Stimulated activated naive CD4-positive, alpha-beta T cell treated with Interleukin-2 at 50 U/mL for 16 hours (primary cell): ENCODE results near the gene AIP.

Experiments
- DNase-seq: peaks from one replicate; lab custom pipeline; 2025; lab: John Stamatoyannopoulos, UW

Gene AIP

DNA sequence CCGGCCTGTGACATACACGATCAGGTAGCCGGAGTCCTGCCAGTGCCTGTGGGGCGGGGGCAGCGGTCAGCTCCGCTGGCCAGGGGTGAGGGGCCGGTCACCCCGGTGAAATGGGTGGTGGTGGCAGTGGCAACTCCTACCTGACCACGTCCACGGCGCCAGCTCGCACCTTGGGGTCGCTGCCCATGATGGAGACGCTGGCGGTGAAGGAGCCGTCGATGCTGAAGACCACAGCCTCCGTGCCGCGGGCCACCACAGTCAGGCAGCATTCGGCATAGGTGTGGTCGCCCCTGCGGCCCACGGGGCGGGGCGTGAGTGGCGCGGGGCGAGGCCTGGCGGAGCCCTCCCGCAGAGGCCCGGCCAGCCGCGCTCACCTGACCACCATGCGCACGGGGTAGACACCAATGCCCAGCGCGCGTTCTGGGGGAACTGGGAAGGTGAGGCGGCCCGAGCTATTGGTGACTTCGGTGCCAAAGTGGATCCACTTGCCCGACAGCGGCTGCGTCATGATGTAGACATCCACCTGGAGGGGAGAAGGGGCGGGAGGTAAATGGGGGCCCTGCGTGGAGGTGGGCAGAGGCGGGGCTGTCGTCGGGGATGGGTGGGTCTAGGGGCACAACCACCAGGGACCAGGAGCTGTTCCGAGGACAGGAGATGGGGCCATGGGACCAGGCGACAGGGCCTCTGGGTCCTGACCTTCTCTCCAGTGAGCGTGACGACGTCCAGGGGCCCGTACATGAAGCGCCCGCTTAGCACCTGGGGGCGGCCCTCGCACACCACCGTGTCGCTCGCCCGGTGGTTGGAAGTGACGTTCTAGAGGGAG, 10.9 kb downstream of the AIP start:
- DNase-seq = no peak

DNA sequence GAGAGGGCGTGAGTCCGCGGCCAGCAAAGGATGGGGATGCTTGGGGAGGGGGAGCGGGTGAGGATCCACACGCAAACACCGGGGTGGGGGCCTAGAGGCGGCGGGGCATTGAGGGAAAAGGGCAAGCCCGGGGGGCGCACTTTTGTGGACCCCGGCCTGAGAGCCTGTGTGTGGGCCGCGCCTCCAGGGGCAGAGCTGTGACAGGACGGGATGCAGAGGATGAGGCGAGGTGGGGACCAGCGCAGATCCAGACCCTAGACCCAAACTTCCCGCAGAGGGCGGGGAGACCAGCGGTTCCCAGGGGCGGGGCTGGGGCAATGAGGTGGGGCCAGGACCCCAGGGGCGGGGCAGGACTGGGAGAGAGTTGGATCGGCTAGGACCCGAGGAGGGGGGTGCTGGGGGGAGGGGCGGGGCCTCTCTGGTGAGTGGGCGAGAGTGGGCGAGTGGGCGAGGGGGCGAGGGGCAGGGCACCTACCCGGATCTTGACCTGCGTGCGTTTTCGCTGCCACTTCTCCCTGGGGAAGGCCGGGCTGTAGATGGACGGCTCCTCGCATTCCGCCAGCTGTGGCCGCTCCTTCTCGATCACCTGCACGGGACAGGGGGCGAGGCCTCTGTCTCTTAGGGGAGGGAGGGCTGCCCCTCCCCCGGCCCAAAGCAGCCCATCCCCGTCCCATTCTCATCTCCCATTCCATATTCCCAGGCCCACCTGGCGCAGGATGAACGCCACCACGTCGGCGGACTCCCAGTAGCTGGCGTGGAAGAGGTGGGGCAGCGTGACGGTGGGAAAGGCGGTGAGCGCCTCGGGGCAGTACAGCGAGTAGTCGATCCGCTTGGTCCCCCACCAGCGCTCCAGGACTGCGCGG, 11.8 kb downstream of the AIP start:
- DNase-seq = no peak

DNA sequence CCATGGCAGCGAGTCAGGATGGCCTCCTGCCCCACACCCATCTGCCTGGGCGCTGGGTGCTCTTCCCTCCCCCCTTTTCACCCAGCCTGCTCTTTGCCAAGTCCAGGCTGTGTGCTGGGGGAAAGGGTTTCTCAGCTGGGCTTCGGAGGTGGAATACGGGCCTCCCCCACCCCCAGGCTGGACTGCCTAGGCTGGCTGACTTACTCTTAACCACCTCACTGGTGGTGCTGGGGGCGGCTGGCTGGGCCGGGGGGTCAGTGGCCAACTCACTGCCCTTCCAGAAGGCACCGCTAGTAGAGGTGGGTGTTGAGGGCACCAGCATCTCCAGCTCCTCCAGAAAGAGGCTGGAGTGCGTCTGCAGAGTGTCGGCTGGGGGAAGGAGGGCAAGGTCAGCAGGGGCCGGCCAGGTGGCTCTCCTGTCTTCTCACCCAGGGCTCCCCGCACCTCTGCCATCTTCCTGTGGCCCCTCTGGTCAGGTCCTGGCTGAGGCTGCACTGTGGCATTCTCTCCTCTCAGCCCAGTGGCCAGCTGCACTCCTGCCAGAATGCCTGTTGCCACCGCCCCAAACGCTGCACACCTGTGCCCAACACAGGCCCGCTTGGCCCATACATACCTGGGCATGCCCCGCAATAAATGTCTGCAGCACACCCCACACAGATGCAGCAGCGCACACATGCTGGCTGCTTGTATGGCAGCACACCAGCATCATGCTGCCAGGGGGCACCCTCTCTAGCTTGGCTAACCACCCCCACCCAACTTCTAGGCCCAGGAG, 12.6 kb downstream of the AIP start:
- DNase-seq = no peak

DNA sequence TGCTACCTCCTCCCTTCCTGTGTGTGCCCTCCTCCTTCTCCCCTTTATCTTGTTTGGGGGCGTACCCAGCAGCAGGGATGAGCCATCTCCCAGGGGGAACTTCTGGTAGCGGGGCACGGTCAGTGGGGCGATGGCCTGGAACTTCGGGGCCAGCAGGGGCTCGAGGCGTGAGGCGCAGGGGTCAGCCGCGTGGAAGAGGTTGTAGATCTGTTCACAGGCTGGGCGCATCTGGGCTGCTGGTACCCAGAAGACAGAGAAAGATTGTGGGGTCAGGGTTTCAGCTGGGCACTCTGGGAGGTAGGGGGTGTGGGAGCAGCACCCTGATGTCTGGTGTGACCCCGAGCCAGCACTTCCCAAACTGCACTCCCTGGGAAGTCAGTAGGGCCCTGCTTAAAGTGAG, 13.3 kb downstream of the AIP start:
- no peak for DNase-seq

DNA sequence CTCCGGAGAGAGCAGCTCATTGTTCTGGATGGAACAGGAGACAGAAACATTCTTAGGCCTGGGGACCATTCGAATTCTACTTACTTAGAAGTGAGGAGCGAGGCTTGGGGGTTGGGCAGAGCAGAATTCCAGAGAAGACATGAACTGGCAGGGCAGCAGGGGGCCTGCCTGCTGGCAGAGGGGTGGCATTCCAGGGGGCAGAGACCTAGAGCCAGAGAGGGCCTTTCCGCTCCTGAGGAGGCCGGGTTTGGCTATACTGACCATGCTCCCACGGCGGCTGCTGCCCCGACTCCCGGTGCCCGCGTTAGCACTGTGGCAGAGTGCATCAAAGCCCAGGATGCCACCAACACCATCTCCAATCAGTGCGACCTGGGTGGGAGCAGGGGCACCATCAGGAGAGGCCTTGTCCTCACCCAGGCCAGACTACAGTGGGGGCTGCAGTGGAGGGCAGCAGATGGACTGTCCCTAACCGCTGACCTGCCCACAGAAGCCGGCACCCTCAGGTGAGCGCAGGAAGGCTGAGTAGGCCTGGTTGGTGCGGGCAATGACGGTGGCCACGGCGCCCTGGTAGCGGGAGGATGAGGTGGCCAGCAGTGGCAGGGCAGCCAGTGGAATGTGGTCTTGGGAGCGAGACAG, 14.9 kb downstream of the AIP start:
- DNase-seq = no peak

DNA sequence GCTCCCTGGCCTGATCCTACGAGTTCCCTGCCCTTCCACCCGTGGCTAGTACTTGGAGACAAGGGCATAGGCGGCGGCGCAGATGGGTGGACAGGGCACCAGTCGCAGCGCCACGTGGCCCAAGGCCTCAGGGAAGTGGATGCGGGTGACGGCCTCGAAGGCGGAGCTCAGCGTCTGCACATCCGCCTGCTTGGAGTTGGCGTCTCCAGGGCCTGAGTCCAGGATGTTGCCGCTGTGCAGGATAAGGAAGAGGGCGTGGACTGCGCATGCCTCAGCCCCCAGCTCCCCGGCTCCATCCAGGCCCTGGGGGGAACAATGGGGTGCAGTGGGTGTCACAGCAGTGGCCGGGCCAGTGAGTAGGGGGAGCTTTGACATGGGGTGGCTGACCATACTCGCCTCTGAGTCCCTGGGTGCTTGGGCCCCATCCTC, 15.7 kb downstream of the AIP start:
- DNase-seq = no peak

DNA sequence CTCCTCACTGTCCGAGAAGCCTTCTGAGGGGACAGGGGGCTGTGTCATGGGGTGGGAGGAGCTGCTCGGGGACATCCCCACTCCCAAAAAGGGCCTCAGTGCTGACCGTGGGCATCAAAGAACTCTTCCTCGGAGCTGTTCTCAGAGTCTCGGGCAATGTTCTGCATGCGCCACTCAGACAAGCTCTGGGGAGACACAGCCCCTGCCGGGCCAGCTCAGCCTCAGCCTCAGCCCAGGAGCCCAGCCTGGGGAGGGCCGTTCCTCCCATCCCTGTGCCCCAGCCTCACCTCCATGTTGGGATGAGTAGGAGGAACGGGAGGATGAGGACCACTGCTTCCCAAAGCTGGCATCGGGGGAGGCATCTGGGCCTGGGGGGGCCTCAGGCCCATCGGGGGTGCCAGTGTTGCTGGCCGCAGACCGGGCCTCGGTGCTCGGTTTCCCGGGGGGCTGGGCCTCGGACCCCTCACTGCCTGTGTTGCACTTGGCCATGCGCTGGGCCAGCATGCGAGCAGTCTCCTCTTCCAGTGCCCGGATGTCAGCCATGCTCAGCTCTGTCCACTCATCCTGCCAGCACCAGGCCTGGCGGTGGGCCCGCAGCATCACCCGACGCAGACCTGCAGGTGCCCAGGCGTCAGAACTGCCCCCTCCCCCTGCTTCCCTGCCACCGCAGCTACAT, 17.1 kb downstream of the AIP start:
- no peak for DNase-seq

DNA sequence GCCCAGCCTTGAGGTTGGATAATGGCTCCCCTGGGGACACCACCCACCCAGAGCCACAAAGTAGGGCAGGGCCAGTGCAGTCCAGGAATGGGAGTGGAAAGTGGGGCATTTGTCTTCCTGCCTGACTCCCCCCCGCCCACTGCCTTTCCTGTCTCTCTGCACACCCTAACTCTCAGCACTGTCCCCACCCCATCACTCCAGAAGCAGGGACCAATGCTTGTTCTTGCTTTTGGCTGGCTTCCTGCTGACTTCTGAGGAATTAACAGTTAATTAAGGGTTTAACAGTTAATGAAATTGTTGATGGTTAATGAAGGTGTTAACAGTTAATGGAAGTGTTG, 17.6 kb downstream of the AIP start:
- no peak for DNase-seq

DNA sequence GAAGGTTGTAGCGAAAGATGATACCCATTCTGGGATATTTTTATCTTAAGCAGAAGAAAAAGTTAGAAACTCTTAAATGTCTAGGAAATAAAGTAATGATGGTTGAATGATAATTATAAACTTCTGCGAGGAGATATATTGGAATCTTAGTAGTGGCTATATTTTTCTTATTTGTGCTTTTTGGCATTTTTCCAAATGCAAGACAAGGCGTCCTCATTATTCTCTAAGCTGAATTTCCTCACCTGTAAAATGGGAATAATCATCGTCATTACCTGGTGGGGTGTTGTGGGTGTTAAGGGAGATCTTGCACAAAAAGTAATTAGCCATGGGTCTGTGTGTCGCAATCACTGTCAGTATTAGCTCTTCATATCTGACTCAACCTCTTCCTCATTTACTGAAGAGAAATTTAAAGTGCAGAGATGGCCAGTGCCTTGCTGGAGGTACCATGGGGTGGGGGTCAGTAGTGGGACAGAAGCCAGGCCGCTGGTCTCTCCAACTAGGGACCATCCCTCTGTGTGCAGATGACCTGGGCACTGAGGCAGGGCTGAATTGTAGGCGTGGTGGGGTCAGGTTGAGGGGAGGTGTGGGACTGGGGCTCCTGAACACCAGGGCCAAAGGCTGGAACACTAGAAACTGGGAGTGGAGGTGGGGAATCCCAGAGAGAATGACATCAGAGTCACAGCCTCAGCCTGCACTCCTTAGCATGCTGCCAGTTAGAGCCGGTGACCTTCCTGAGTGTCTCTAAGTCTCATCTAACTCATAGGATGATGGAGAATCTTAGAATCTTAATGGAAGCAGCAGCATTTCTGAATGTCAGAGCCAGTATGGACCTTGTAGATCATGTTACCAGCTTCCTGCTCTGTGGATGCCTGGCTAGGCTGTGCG, 18.2 kb downstream of the AIP start:
- DNase-seq = no peak

DNA sequence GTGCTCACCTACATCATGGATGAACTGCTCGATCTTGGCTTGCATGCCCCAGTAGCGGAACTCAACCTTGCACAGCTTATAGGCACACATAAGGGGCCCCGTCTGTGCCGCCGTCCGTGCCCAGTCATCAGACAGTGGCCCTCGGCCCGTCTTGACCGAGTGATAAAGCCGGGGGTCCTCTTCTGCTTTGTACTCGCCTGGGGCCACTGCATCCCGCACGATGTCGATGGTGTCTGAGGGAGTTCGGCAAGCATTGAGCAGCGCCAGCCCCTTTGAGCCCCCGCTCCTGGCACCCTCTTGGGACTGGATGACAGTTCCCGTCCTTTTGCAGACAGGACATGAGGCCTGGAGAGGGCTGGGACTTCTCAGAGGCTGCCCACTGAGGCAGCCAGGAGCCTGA, 19.0 kb downstream of the AIP start:
- DNase-seq = no peak

DNA sequence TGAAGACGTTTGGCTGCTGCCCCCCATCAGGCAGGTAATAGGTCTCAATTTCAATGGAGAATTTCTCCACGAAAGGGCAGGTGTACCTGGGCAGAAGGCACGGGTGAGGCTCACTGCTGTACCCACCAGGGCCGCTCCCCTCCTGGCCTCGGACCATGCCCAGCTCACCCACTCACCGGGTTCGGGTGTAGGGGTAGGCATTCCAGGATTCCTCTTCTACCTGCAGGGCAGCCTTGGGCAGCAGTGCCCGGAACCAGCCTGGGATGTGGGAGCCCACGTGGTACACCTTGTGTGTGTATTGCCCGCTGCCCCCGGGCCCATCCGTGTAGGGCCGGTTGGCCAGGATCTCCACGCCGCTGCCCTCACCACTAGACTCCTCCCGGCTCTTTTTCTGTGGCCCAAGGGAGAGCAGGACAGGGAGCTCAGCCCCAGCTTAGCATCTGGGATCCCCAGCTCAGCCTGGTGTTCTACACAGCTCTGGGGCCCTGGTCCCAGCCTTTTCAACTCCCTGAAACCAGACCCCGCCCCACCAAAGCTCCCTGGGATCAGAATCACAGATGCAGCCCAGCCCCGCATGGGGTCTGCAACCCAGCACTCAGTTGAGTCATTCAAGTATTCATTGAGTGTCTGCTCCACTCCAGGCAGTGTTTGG, 19.6 kb downstream of the AIP start:
- DNase-seq = no peak

DNA sequence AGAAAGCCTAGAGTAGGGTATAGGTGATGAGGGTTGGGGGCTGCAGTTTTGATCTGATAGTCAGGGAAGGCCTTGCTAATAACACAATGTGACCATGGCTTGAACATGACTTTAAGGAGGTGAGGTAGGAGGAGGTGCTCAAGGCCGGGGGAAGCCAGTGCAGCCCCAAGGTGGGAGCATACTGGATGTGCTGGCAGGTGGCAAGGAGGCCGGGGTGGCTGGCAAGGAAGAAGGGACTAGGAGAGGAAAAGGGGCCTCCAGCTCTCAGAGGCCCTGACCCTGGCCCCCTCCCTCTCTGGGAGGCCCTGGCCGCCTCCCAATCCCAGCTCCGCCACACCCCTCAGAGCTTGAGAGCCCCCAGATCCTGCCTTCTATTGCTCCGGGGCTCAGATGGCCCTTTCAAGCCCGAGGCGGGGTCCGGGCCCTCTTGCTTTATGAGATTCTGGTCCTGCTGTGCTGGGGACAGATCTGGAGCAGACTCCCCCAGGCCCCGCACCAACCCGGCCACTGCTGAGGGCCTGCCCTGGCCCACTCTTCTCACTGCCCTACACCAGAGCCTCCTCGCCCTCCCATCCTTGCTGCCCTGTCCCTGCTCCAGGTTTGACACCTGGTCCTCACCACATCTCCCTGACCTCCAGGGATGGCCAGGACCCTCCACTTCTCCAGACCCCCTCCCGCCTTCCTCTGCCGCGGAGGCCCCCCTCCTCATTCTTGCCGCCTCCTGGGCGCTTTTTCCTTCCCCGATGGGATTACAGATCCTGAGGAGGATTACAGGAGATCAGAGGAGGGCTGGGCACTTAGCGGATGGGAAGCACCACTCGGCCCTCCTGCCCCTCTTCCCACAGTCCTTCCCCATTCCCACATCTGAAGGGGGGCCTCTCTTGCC, 20.5 kb downstream of the AIP start:
- no peak for DNase-seq

DNA sequence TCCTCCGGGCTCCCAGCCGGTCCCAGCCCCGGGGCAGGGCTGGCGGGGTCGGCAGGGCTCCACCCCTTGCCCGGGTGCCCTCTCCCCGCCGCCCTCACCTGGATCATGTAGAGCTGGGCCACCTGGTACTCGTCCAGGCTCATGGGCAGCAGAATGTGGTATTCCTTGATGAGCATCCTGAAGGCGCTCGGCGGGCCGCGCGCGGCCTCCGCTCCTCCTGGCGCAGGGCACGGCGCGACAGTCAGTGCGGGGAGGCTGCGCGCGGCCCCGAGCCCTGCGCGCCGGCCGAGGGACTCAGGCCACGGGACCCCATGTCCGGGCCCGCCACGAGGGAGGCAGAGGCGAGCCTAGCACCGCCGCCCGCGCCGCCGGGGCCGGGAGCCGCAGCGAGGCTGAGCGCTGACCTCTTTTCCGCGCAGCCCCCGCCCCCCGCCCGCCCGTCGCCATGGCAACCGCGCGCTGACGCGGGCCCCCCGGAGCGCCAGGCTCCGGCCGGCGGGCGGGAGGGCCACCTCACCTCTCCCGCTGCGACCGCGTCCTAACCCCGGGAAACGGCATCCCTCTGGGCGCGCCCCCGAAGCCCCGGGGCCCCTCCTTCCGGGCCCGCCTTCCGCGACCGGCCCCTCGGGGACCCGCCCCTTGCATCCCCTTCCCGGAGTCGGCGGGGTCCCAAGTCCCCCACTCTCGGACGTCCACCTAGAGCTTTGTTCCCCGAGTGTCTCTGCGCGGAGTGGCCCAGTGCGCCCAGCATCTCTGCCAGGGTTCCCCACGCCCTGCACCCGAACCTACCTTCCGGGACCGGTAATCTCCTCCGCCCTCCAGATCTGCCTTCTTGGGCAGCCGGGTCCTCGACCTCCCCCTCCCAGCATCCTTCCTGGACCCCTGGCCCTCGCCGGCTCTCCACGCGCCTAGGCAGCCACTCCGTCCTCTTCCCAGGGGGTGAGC, 21.5 kb downstream of the AIP start:
- peak; percentile 26 for DNase-seq

DNA sequence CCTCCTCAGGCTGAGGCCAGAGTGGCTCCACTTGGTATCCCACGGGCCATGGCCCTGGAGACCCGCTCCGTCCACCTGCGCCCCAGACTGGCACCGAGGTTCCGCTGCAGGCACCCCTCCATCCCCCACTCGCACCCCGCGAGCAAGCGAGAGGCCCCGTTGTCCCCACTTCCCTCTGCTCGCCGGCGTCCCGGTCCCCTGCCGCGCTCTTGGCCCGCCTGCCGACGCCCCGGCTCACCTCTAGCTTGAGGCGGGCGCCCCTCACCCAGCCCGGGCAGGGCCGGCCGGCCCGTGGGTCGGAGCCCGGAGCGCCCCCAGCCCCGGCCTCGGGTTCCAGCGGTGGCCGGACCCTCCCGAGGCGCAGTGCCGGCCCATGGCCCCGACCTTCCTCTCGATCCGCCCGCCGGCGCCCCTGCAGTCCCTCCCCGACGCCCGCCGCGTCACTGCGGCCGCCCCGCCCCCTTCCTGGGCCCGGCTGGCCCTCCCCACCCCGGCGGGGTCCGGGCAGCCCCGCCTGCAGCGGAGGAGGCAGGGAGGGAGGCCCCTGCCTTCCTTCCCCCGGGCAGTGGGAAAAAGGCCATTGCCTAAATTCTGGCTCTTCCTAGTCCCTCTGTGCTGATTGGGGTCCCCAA, 22.2 kb downstream of the AIP start, which contains the start of gene PITPNM1:
Gene PITPNM1 (minus strand): TSS at position 414 of the 632 bp plus-strand sequence. CDS start 1,183 bp downstream, outside the sequence.
- DNase-seq = peak; percentile 54

DNA sequence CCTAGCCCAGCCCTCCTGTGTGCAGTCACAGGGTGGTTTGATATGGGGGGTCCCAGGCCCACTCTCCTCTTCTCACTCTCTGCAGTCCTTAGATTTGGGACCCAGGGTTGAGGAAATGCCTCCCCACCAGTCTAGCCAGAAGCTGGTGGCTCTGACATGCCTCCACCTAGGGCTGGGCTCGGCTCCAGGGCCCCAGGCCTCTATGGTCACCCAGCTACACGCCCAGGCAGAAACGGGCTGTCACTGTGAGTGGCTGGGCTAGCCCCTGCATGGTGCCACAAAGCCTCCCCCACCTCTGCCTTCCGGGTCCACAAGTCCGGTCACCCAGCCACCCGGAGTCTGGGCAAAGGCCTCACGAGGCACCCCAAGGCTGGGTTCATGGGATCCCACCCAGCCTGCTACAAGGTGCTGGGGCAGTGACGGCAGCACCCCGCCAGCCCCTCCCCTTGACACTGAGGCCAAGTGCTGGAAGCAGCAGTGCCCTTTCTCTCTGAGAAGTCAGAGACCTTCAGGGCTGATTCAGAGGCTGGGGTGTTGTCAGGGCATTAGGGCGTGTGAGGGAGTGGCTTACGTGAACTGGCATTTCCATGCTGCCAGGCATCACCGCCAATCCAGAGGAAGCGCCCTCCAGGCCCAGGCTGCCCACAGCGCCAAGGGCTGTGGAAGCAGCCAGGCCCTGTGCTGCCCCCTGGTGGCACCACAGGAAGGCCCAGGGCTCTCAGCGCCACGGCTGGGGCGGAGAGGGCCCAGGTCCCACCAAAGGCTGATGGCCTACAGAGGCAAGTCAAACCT, 23.0 kb downstream of the AIP start:
- peak; percentile 90 for DNase-seq

DNA sequence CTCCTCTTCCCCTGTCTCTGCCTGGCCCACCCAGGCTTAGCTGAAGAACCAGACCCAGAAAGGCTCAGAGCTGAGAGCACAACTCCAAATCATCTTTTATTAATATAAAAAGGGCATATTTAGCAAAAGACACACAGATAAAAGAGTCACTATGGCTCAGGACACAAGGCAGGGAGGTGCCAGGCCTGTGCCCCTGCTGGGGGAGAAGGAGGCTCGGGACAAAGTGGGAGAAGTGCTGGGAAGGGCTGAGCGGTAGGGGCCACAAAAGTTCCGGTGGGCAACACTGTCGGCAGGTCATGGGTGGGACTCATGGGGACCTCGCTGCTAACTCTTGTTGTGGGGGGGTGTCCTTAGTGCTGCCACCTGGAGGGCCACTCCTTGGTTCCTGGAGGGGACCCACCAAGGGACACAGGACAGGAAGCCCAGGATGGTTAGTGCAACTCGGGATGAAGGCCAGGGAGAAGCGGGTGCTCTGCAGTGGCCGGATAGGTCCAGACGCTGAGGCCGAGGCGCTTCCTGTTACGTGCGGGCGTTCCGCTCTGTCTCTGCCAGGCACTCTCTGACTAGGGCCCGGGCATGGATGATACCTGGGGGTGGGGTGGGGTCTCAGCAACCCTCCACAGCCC, 23.7 kb downstream of the AIP start:
- DNase-seq = no peak
